HT-29 (cell line): ENCODE results near the gene TET2. TPM values are rescaled to one million over a fixed set of nuclear protein-coding genes. Genes with fewer than 3 reads are reported as not detected.

ENCODE experiments used
- DNase-seq: peaks from one replicate; pipeline ENCODE4 v3.0.0-alpha.2; 2015; ENCODE audit warnings: low spot score
- total RNA-seq: library from RNA; depleted of rRNA; stranded (reverse); fragments of >200 nt; shearing (Covaris generic); gene quantifications from 2 replicates; pipeline ENCODE4 v1.2.3, GENCODE V29; 2014

The TET2 gene
- total RNA-seq, 1 experiment from 2014 or later = 5.2 TPM

DNA sequence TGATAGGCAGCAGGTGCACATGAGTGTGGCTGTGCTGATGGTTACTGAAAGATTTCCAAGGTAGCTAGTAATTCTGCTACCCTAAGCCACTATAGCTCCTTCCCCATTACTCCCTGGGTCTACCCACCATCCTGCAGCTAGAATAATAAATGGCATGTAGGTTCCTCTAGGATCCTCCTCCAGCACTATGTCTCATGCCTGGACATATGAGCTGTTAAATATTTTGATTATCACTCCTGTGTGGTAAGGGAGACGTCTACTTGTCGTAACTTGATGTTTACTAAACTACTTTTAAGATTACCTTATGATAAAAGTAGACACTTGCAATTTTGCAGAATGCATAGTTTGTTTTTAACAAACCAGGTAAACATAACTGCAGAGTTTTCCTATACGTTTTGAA is 35.5 kb downstream of the TET2 start:
- DNase-seq = no peak

DNA sequence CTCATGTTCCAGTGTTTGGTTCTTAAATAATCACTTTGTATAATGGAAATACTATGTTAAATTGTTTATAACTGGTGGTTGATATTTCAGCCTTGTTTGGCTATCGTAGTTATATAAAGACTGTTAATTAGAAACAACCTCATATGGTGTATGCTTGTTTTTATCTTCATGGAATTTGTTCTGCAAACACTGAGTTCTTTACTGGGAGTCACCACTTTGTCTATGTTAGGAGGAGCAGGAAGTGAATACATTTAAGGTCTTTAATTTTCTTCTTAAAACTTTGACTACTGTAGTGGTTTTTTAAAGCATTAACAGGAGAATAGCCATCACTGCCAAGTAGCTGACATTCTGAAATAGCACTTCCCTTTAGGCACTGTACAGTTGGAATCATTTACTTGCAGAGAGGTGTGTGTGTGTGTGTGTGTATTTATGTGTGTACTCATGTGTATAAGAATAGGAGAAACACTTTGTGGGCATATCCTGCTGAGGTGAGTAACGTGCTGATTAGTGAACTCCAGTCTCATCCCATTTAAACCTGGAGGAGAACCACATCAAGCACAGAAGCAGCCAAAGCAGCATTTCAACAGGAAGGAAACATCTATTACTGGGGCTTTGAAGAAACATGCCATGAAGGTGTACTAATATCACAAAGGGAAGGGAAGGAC is 37.8 kb downstream of the TET2 start:
- peak; percentile 18 for DNase-seq

DNA sequence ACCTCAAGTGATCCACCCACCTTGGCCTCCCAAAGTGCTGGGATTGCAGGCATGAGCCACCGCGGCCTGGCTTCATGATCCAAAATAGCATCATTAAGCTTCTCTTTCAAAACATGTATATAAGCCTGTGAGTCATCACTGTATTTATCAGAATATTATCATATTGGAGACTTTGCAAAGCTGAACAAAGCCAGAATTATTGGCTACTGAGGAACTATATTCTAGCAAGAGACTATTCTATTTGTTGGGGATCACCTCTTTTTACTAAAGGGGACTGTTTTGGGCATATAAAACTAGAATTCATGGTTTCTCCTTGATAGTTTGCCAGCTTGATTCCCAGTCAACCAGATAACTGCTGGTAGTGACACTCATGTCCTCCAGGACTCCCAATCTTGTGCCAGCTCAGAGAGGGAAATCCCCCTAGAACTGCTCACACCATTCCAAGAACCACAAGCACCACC is 40.1 kb downstream of the TET2 start:
- DNase-seq = no peak

DNA sequence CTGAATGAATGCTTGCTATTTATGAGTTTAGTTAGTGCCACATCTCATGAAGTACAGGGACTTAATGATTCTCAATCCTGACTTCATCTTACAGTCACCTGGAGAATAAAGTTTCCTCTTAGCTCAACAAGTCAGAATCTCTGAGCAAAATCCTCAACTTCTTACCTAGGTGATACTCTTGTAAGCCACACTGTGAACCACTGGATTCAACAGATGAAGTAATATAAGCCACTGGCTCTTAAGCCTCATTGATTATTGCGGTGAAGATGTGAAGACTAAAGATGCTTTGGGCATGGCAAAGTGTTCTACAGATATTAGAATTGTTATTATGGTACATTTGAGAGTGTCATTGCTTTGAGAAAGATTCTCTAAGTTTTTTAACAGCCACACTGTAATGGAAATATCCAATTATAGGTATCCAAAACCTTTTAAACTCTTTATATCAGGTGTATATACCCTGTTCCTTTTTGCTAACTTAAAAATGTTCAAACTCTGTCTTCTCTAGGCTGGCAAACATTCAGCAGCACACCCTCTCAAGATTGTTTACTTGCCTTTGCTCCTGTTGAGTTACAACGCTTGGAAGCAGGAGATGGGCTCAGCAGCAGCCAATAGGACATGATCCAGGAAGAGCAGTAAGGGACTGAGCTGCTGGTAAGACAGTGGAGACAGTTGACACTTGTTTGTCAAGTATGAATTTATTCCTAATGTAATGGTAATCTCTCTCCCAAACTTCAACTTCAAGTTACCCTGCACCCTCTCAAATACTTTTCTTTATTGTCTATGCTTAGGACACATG is 43.4 kb downstream of the TET2 start:
- no peak for DNase-seq

DNA sequence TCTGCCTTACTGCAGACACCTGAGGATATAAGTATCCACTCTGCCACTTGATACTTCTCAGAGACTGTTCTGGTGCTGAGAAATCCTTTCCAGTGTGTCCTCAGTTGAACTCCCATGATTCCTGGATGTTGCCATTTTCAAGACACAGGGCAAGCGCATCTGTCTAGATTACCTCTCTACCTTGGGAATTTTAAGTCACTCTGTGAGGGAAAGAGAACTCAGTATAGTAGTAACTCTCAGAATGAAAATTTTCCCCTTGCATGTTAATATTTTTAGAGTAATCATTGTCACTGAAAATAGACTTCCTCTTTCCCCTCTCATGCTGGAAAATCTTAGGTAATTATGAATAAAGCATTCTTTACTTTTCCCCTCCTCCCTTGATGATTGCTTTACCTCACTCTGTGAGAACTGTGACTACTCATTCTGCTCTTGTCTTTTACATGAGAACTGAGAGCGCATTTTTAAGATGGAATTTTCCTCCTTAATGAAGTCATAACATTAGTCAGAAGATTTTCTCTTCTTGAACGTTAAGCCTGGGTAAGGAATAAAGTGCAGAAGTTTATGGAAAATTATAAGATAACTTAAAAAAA is 45.0 kb downstream of the TET2 start:
- no peak for DNase-seq

DNA sequence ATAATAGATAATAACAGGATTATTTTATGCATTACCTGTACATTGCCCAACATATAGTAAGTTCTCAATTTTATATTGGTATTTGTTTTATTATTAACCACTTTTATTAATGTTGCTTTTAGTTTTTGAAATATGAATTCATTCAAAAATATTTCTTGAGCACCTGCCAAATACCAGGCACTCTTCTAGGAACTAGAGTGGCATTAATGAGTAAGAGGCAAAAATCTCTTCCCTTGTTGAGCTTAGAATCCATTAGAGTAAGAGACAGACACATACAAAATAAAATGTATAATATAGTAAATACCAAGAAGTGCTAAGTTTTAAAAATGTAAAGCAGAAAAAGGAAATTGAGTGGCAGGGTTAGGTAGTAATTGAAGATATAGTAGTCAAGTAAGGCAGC is 45.8 kb downstream of the TET2 start:
- DNase-seq = no peak

DNA sequence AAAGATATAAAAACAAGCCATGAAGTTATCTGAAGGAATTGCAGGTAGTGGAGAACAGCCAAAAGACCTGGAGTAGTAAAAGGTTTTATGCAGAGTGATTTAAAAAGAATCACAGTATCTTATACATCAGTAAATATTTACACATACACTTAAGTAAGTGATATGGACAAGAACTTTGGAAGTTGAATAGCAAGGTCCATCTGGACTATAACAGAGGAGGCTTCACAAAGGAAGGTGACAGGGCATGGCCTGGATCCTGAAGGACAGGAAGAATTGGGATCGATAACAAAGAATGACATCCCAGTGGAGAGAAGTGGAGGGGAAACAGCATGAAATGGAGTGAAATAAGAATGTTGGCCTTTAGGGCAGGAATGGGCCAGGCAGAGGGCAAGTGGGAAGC is 46.2 kb downstream of the TET2 start:
- no peak for DNase-seq

DNA sequence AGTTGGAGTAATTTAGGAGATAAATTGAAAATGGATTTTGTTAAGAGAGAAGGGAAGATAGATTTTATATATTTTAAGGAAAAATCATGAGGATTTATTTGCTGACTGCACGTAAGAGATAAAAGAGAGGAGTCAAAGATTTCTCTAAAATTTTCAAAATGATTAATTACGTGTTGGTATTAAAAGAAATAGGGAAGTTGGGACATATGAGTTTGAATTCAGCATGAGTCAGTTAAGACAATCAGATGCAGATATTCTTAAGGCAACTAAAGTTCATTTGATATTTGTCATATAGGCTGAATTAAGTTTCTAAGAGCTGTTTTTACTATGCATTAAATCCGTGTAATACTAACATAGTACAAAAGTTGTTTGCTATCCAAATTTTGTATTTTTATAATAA is 46.9 kb downstream of the TET2 start:
- DNase-seq = no peak

DNA sequence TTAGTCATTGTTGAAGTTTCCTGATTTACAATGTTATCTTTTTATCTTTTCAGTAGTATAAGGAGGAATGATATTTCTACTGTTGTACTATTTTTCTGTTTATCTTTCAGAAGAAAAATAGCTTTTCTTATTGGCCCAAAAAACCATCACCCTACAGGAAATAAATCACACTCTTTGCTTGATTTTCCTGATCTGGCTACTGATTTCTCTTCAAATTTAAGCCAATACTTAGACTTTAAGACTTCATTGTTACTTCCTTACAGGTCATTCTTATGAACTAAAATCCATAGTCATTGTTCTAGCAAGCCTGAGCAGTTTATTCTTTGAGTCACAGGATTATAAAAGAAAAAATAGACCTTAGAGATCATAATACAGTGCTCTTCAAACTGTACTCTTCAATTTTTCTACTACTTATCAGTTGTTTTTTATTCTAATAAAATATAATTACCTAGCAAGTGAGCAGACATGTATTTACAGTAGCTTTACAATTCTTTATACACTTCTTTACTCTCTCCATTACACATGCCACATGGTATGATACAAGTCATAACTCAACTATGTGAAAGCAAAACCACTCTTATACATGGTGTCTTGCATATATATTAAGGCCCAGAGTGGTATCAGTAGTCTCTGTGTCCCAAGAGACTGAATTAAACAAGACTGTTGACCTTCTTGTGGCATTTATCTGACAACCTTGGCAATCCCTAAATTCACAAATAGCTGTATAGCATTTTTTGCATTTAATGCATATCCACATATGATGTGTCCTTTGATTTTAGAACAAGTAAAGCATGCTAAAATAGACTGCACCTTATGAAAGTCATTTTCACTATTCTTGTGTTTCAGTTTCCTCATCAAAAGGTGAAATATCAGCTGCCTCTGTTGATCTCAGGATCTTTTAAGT is 47.9 kb downstream of the TET2 start:
- no peak for DNase-seq

DNA sequence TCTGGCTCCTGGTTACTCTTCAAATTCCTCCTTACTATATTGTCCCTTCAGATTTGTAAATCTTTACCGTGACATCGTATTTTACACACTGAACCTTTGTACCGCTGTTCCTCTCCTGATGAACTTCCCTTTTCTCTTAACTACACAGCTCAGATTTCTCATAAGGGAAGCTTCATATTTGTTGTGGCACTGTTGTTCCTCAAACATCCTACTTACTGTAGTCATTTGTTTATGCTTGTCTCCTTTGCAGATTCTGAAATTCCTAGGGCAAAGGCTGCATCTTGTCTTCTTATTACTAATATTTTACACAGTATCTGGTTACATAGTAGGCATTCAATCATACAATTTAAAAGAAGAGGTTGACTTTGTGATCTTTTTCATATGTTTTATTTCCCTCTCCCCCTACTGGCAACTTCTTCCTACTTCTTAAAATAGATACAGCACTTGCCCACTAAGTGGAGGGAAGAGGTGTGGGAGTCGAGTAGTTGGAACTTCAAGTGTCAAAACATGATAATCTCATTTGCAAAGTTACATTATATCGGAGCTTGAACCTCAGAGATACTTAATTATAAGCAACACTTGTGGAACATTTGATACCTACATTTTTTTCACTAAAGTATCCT is 50.0 kb downstream of the TET2 start:
- DNase-seq = peak; percentile 13

DNA sequence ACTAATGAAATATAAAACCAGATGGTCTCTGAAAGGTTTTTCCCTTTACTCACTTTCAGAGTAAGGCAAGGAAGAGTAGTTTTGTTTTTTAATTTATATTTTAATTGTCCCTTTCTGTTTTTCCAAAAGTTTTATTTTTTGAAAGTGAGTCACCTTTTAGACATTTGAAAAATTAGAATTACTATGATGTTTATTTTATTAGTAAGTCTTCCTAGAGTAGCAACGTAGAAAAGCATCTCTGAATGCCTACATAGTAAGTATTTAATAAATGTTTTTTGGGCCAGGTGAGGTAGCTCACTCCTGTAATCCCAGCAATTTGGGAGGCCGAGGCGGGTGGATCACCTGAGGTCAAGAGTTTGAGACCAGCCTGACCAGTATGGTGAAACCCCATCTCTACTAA is 51.1 kb downstream of the TET2 start:
- no peak for DNase-seq

DNA sequence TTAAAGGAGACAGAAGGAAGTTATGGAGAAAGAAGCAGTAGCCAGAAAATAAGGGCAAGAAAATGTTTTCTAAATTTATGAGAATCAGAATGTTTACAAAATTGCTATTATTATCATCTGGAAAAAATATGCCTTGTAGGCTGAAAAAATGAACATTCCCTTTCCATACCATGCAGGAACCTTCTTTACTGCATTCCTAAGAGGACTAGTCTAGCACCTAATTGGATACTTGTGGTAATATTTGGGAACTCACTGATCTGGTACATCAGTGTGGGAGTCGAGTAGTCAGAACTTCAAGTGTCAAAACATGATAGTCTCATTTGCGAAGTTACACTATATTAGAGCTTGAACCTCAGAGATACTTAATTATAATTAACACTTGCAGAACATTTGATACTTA is 51.9 kb downstream of the TET2 start:
- DNase-seq = no peak

DNA sequence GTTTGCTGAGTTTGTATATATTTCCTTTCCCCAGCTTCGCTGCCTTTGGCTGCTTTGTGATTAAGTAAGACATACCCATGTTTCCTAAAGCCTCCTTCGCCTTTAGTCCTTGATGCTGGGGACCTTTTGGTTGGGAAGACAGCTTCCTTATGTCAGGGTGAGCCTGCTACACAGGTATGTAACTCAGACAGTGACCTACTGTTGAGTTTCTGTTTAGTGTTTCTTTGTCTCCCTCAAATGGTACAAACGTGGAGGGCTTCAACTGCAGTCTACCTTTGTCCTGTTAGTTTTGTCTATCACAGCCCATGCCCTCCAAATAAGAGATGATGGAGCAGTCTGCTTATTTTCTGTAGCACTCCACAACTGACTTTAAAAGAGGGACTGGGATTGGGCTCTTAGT is 59.5 kb downstream of the TET2 start:
- no peak for DNase-seq

DNA sequence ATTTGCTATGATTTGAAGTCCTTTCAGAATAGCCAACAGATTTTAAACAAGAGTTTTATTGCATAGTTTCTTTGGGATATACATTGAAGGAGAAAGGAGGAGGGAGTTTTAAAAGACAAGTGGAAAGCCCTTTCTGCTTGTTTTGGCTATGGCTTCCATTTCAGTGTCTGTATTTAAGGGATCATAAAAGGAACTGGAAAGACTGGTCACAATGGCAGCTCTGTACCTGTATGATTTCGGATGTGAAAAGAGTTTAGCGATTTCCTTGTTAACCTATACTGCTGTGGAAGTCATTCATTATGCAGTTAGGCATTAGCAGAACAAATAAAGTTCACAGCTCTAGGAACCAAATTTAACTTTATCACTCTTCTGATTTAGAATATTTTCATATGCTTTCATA is 60.7 kb downstream of the TET2 start:
- DNase-seq = no peak

DNA sequence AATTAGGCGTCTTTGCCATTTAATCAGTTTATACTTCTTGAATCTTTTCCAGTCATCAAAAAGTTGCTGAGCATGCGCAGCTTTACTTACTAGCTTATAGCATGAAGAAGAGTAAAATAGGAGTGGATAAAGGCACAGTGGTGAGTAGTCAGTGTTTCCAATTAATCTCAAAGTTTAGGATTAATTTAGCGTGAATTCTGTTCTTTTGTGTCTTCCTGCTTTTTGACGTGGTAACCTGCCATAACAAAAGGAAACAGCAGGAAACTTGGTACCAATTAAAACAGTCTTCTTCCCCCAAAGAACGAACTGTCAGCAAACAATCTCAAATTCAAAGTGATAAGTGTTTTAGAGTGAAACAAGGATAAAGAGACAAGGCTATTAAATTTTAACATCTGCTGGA is 61.9 kb downstream of the TET2 start:
- no peak for DNase-seq

DNA sequence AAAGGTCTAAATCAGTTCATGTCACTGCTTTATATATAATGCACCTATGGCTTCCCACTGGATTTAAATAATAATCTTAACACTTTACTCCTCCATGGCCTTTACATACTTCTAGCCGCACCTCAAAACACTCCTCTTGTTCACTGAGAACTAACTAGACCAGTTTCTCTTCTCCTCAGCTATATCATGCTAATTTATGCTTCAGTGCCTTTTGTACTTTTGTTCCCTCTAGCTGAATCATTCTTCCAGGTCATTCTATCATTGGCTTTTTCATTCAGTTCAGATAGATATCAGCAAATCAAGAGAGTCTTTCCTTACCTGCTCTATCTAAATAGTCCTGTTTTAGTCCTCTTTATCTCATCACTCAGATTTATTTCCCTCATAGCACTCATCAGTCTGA is 64.2 kb downstream of the TET2 start:
- DNase-seq = no peak

DNA sequence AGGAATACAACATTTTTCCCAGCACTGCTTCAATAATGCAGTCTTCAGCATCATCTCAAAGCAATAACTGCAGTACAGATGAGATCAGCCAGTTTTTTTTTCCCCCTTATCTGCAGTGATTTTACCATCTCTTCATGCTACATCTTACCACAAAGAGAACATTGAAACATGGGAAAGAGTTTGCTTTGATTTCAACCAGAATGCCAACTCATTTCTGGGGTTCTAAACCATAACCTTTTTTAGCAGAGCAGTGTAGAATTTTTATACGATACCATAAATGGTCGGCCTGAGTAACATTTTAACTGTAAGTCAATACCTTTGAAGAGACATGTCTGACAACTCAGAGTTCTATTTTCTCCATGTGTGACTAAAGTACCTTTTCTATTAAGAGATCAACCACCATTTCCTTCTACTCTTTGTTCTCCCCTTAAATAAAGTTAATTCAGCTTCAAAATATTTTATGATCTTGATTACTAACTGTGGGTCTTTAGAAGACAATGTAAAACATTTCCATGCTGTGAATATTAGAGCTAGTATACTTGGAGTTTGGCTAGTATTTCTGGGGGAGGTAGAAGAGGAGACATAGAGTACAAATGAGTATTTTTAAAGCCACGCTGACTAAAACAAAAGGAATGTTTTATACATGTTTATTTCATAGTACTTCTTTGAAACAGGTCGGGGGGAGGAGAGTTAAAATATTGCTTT is 69.1 kb downstream of the TET2 start:
- DNase-seq = no peak

DNA sequence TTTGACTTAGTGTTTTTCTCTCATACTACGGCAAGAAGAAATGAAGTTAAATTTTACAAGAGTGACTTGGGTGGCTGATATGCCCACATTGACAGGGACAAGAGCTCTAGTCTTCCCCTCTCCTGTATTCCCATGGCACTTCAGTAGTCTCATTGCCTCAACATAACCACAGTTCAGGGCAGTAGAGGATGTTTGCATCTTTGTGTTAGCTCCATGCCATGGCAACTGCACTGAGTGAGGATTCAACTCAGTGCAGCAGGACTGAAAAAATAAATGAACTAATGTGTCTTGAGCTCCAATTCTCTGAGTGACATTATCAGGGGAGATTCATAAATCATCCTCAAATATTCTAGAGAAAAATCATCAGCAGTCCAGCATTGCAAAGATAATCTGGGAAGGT is 78.8 kb downstream of the TET2 start:
- no peak for DNase-seq

DNA sequence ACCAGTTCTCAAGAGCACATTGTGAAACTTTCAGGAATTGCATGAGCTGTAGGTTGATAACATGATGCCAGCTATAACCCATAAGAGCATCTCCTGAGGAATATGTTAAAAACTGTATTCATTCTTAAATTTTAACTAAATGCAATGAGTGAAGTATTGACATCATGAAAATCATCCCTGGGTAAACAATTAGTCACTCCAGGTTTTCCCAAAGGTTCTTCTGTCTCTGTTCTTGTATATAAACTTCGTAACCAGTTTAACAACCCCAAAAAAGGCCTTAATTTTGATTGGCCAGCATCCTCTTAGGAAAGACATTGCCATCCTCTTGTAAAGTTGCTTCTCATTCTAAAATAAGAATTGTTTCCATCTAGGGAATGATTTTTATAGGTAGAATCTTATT is 80.4 kb downstream of the TET2 start:
- DNase-seq = no peak

DNA sequence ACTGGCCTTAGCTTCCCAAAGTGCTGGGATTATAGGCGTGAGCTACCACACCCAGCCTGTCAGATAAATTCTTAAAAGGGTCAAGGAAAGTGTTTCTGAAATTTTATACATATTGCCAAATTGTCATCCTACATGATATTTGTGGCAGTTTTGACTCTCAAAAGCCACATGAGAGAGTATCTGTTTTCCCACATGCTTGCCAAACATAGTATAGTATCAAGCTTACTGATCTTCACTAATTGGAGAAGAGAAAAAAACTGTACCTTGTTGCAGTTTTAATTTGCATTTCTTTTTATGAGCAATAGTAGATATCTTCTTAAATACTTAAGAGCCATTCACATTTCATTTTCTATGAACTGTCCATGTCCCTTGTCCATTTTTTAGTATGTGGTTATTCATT is 83.6 kb downstream of the TET2 start:
- DNase-seq = no peak

DNA sequence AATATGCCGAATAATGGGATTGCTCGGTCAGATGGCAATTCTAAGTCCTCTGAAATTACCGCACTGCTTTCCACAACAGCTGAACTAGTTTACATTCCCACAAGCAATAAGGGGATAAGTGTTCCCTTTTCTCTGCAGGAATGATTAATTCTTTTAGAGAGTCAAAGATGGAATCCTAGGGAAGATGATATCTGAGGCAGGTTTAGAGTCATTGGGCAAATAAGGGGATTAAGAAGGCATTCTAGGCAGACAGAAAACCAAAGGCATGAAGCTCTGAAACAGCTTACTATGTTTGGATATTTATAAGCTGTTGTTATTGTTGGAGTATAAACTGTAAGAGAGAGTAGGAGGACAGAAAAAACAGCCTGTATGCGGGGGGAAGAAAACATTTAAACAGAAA is 85.7 kb downstream of the TET2 start:
- DNase-seq = no peak
